Measurements from ENCODE around the gene BDP1. TPM values are rescaled to one million over a fixed set of nuclear protein-coding genes. Genes with fewer than 3 reads are reported as not detected.

Gene BDP1
- total and polyA plus RNA-seq, 3 donors from 2014 or later = 7.5 to 47.3 (median 34.6) TPM

DNA sequence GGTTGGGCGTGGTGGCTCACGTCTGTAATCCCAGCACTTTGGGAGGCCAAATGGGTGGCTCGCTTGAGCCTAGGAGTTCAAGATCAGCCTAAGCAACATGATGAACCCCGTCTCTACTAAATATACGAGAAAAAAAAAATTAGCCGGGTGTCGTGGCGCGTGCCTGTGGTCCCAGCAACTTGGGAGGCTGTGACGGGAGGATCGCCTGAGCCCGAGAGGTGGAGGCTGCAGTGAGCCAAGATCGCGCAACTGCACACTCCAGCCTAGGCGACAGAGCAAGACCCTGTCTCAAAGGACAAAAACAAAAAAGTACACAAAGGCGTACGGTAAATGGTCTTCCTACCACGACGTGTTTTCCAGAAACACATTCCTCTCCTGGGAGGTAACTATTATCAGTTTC lies 538 bp upstream of the BDP1 start:
- Histone ChIP-seq H3K4me3 (peak overlapping the region; percentile 80 to 91), H3K27me3 (no peaks in the 10 kb centered on the region), H3K4me1 (peaks cover 6% of the 10 kb centered on the region), H3K36me3 (ENCODE audit: low read depth, missing control alignments) (no peaks in the 10 kb centered on the region), H3K9me3 (no peaks in the 10 kb centered on the region), H3K27ac (peak overlapping the region; percentile 88 to 91)
- TF ChIP-seq POLR2A (IDR thresholded peaks at IDR 0.05) (no peak), CTCF (IDR thresholded peaks at IDR 0.05) (no peak)
- no peak for DNase-seq
- 47 to 49% methylated on average over 19 of the region's 19 CpGs for WGBS, 2 donors
- intact Hi-C loops (cut with DNase I; ENCODE audit: low total_unique reads) = no loop called here

- Histone ChIP-seq H3K27ac (peak overlapping the region in 1 of 2 donors; percentile 91), H3K4me3 (peak overlapping the region; percentile 80 to 91), H3K36me3 (ENCODE audit: low read depth, missing control alignments) (no peaks in the 10 kb centered on the region), H3K27me3 (no peaks in the 10 kb centered on the region), H3K4me1 (peaks cover 6% of the 10 kb centered on the region), H3K9me3 (no peaks in the 10 kb centered on the region)
- intact Hi-C loops (cut with DNase I; ENCODE audit: low total_unique reads) = no loop called here
- WGBS, 2 donors = 4% methylated on average over 4 of the region's 4 CpGs
- DNase-seq = no peak
- TF ChIP-seq CTCF (IDR thresholded peaks at IDR 0.05) = no peak
- no peak for TF ChIP-seq POLR2A (IDR thresholded peaks at IDR 0.05)
Measured at GRCh38 chr5:71456362-71456743, 902 bp downstream of the BDP1 start.

GRCh38 chr5:71457106-71457505 lies 1.7 kb downstream of the BDP1 start:
- TF ChIP-seq CTCF (IDR thresholded peaks at IDR 0.05) = no peak
- no peak for TF ChIP-seq POLR2A (IDR thresholded peaks at IDR 0.05)
- WGBS, 2 donors = 76 to 77% methylated on average over 8 of the region's 8 CpGs
- intact Hi-C loops (cut with DNase I; ENCODE audit: low total_unique reads) = no loop called here

GRCh38 chr5:71460693-71461092 lies 5.2 kb downstream of the BDP1 start:
- intact Hi-C loops (cut with DNase I; ENCODE audit: low total_unique reads) = no loop called here
- 89 to 94% methylated on average over 1 of the region's 1 CpG for WGBS, 2 donors
- H3K27ac ChIP-seq = no peak overlapping the region
- H3K27me3 ChIP-seq = no peaks in the 10 kb centered on the region
- H3K4me1 ChIP-seq = peaks cover 6% of the 10 kb centered on the region
- no peak for DNase-seq
- H3K9me3 ChIP-seq = no peaks in the 10 kb centered on the region
- no peak overlapping the region for H3K4me3 ChIP-seq
- TF ChIP-seq CTCF (IDR thresholded peaks at IDR 0.05) = no peak
- TF ChIP-seq POLR2A (IDR thresholded peaks at IDR 0.05) = no peak
- no peaks in the 10 kb centered on the region for H3K36me3 ChIP-seq (ENCODE audit: low read depth, missing control alignments)

More at GRCh38 chr5:71457106-71457505, 1.7 kb downstream of the BDP1 start:
- H3K4me1 ChIP-seq = peaks cover 6% of the 10 kb centered on the region
- no peak overlapping the region for H3K4me3 ChIP-seq
- no peak for DNase-seq
- no peaks in the 10 kb centered on the region for H3K27me3 ChIP-seq
- H3K27ac ChIP-seq = no peak overlapping the region
- no peaks in the 10 kb centered on the region for H3K9me3 ChIP-seq
- H3K36me3 ChIP-seq (ENCODE audit: low read depth, missing control alignments) = no peaks in the 10 kb centered on the region

DNA sequence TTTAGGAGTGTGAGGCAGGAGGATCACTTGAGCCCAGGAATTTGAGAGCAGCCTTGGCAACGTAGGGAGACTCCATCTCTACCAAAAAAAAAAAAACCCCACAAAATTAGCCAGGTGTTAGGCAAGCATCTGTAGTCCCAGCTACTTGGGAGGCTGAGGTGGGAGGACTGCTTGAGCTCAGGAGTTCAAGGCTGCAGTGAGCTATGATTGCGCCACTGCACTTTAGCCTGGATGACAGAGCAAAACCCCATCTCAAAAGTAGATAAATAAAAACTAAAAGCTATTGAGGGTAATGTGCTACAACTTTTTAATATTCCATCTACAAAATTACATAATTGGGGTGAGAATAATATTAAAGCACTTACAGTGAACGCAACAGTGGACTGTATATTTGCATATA lies 5.9 kb downstream of the BDP1 start:
- Histone ChIP-seq H3K9me3 (no peaks in the 10 kb centered on the region), H3K4me3 (no peak overlapping the region), H3K27me3 (no peaks in the 10 kb centered on the region), H3K4me1 (peaks cover 6% of the 10 kb centered on the region), H3K36me3 (ENCODE audit: low read depth, missing control alignments) (no peaks in the 10 kb centered on the region), H3K27ac (no peak overlapping the region)
- DNase-seq = no peak
- intact Hi-C loops (cut with DNase I; ENCODE audit: low total_unique reads) = no loop called here
- no peak for TF ChIP-seq CTCF (IDR thresholded peaks at IDR 0.05)
- 86 to 87% methylated on average over 3 of the region's 3 CpGs for WGBS, 2 donors

All from testis (tissue), 3 donors.